ENCODE results near the gene SLC15A3.

- TF ChIP-seq CTCF (IDR thresholded peaks at IDR 0.05) (no peak), POLR2A (IDR thresholded peaks at IDR 0.05) (no peak)
Observed at GRCh38 chr11:60929764-60930163, 22.2 kb downstream of the SLC15A3 start.

Measured in thyroid gland (tissue), 4 donors.